ENCODE measurements around the gene REXO5.
"Not testable (repeated sequence)": the region's sequence is repeated elsewhere in the genome, so short reads cannot be mapped to it uniquely, and the experiment has no call there.

The REXO5 gene

GRCh38 chr16:20859229-20859628, 52.9 kb downstream of the REXO5 start:
- no peak for TF ChIP-seq CTCF (IDR thresholded peaks at IDR 0.05; ENCODE audit: low read depth, low read length)
- DNase-seq (ENCODE audit: extremely low read depth, low read depth), result no peak

GRCh38 chr16:20859699-20860098, 53.4 kb downstream of the REXO5 start:
- DNase-seq (ENCODE audit: extremely low read depth, low read depth), result no peak

GRCh38 chr16:20860361-20860760, 54.0 kb downstream of the REXO5 start:
- DNase-seq (ENCODE audit: extremely low read depth, low read depth), result no peak
- TF ChIP-seq CTCF (IDR thresholded peaks at IDR 0.05; ENCODE audit: low read depth, low read length), result no peak

More at GRCh38 chr16:20859699-20860098, 53.4 kb downstream of the REXO5 start:
- TF ChIP-seq CTCF (IDR thresholded peaks at IDR 0.05; ENCODE audit: low read depth, low read length), result no peak

- not testable (repeated sequence) for DNase-seq (ENCODE audit: extremely low read depth, low read depth)
Measured at GRCh38 chr16:20860995-20861394, 54.7 kb downstream of the REXO5 start.

GRCh38 chr16:20862162-20862960, 56.0 kb downstream of the REXO5 start:
- TF ChIP-seq CTCF (IDR thresholded peaks at IDR 0.05; ENCODE audit: low read depth, low read length), result no peak
- no peak for DNase-seq (ENCODE audit: extremely low read depth, low read depth)

- not testable (repeated sequence) for DNase-seq (ENCODE audit: extremely low read depth, low read depth)
Measured at GRCh38 chr16:20864376-20864775, 58.0 kb downstream of the REXO5 start.

GRCh38 chr16:20865420-20866131, 59.2 kb downstream of the REXO5 start:
- TF ChIP-seq CTCF (IDR thresholded peaks at IDR 0.05; ENCODE audit: low read depth, low read length), result no peak
- DNase-seq (ENCODE audit: extremely low read depth, low read depth), result no peak

- TF ChIP-seq CTCF (IDR thresholded peaks at IDR 0.05; ENCODE audit: low read depth, low read length), result no peak
- no peak for DNase-seq (ENCODE audit: extremely low read depth, low read depth)
Measured at GRCh38 chr16:20866145-20866772, 59.9 kb downstream of the REXO5 start.

Measured in AG09319 (cell line).